Renal cortical epithelial cell (primary cell): Measurements from ENCODE around the gene RBM18. TPM values are rescaled to one million over a fixed set of nuclear protein-coding genes. Genes with fewer than 3 reads are reported as not detected.

Experiments used
- DNase-seq: peaks from one replicate; pipeline ENCODE4 v3.0.0-alpha.2; 2011; ENCODE audit warnings: low read depth
- total RNA-seq: library from RNA; depleted of rRNA; stranded (reverse); fragments of >200 nt; gene quantifications from 2 replicates; pipeline ENCODE4 v1.2.3, GENCODE V29; 2014

RBM18 gene
- total RNA-seq, 1 donor from 2014 or later: 16.0 TPM

GRCh38 chr9:122204055-122204454 lies 60.6 kb downstream of the RBM18 start:
- no peak for DNase-seq

DNA sequence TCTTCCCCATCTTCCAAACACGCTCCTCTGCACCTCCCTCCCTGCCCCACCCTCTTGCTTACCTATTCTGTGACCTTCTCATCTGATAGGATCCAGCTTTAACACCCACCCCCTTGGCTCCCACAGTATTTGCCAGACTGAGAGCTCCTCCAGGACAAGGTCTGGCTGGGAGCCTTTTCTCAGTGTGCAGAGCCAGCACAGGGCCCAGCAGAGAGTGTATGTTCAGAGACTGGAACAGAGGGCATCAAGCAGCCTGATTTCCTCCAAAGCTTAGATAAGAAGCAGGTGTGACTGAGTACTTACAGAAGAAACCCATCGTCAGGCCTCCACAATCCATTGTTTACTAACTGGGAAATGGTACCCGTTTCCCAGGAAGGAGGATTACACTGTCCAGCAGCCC lies 62.5 kb downstream of the RBM18 start:
- no peak for DNase-seq

- no peak for DNase-seq
Observed at GRCh38 chr9:122201641-122202040, 63.0 kb downstream of the RBM18 start.

- DNase-seq: no peak
Observed at GRCh38 chr9:122200960-122201595, 63.6 kb downstream of the RBM18 start.

GRCh38 chr9:122197882-122198281 lies 66.8 kb downstream of the RBM18 start:
- DNase-seq: no peak

GRCh38 chr9:122197426-122197825 lies 67.2 kb downstream of the RBM18 start:
- peak; percentile 30 for DNase-seq

GRCh38 chr9:122195875-122196274 lies 68.8 kb downstream of the RBM18 start:
- DNase-seq: no peak

DNA sequence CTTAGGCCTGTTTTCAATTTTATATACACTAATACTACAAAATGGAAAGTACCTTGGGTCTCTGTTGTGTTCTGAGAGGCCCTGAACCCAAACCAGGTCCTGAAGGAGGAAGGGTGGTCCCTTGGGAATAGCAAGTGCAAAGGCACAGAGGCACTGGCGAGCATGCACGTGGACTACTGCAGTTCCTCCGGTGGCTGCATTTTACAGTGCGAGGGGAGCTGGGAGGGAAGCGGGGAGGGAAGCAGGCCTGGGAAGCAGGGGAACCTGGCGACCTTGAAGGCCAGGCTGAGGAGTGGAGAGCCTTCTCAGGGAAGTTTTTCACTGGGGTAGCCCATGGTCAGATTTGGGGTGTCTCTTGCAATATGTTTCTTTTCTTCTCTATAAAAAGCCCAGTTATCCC lies 71.0 kb downstream of the RBM18 start:
- DNase-seq: no peak

GRCh38 chr9:122192914-122193525 lies 71.6 kb downstream of the RBM18 start:
- DNase-seq: no peak

DNA sequence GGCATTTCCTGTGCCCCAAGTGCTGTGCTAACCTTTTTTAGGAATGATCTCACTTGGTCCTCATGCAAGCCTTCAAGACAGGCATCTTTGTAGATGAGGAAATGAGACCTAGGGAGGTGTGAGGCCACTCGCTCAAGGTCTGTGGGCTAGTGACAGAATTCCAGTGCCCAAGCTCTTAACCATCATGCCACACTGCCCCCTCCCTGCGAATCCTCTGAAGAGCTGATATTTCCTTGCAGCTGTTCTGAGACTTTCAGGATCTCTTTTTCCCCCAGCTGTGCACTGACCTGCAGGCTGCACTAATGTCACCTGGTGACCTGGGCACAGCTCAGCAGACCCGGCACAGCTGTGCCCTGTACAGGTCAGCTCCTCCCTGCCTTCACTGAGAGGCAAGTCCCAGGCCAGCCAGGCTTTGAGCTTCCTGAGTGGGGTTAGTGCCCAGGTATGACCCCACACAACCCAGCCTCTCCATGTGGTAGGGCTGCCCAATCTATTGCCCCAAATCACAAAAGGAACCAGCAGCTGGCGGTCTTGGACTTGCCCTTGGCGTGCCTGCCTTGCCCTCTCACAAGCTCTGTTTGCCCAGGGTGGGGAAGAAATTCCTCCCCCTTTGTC lies 72.3 kb downstream of the RBM18 start:
- no peak for DNase-seq

GRCh38 chr9:122191584-122191983 lies 73.1 kb downstream of the RBM18 start:
- DNase-seq: peak; percentile 23

- no peak for DNase-seq
Observed at GRCh38 chr9:122190597-122191381, 73.9 kb downstream of the RBM18 start.

DNA sequence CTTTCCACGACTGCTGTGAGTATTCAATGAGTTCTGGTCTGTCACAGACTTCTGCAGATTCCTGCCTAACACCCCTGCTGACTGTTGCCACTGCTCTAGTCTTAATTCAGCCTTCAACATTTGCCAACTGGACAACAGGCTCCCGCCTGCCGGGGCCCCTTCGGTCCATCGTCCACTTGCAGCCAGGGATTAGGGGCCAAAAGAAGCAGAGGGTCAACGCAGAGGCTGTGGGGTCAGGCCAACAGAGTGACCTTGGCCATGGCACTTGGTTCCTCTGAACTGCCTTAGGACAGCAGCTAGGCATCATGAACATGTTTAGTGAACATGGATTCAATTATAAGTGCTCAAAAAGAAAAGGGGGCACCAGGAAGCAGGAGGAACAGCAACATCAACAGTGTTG lies 76.3 kb downstream of the RBM18 start:
- DNase-seq: no peak

Other genes with a start within 250 kb of the RBM18 start
- gene TTLL11, start 171.5 kb downstream of the RBM18 start, total RNA-seq: 2.3 and 6.7 TPM in 2 replicates
- 21.5 and 35.4 TPM in 2 replicates for gene NDUFA8, start 105.1 kb downstream of the RBM18 start, total RNA-seq
- gene MORN5, start 104.9 kb downstream of the RBM18 start, total RNA-seq: 0.85 TPM in 1 of 2 replicates, not detected in the other
- gene LHX6, start 35.9 kb downstream of the RBM18 start, total RNA-seq: 0.10 and 0.17 TPM in 2 replicates
- gene MRRF, start within 50 bp of the RBM18 start, total RNA-seq: 41.2 and 45.4 TPM in 2 replicates
- 1.9 and 2.4 TPM in 2 replicates for gene PTGS1, start 106.2 kb upstream of the RBM18 start, total RNA-seq
- gene OR1J1, start 213.1 kb upstream of the RBM18 start, total RNA-seq: not detected in 2 replicates
- not detected in 2 replicates for gene OR1J2, start 246.0 kb upstream of the RBM18 start, total RNA-seq